22Rv1 (cell line): ENCODE results near the gene PNLIPRP2.

ENCODE experiments used
- CTCF ChIP-seq: fragments of 450-650 bp; IDR thresholded peaks from 2 replicates; pipeline ENCODE4 v1.5.1; 2017; ENCODE audit warnings: mild to moderate bottlenecking
- ZFX ChIP-seq: fragments of 450-650 bp; IDR thresholded peaks from 2 replicates; pipeline ENCODE4 v1.6.1; 2017; ENCODE audit warnings: antibody characterized with exemption, borderline replicate concordance

GRCh38 chr10:116637830-116638229, 17.1 kb downstream of the PNLIPRP2 start:
- TF ChIP-seq CTCF (no peak), ZFX (no peak)
